HepG2 (cell line): Measurements from ENCODE around the gene GRAMD1A. TPM values are rescaled to one million over a fixed set of nuclear protein-coding genes. Genes with fewer than 3 reads are reported as not detected.

Experiments used
- ATAC-seq: fragments of 200-7000 bp; cut with Tn5 transposase; 3 replicates; pipeline ENCODE4 v1.9.1; 2020; ENCODE audit warnings: mild to moderate bottlenecking, moderate library complexity
- BruUV-seq: library from RNA; stranded (reverse); fragments of 400-500 nt; replicated peaks from 2 replicates; lab custom pipeline; 2021; lab: Mats Ljungman, UMichigan
- CTCF ChIA-PET: fragments of 300-600 bp; formaldehyde crosslinking; extraction: SDS; loops from one replicate; lab custom pipeline; 2021; ENCODE audit warnings: low total read pairs, inconsistent platforms, low intra/inter-chr PET ratio; lab: Yijun Ruan, JAX
- POLR2A ChIA-PET: fragments of 350-600 bp; sonication (Branson Sonifier 250); formaldehyde crosslinking; loops from one replicate; lab custom pipeline; 2020; ENCODE audit warnings: antibody characterized with exemption, inconsistent platforms; lab: Yijun Ruan, JAX
- DNase-seq: peaks from one replicate; pipeline ENCODE4 v3.0.0-alpha.2; 2015; ENCODE audit warnings: low spot score
- FAIRE-seq: peaks from 3 replicates; lab custom pipeline; 2011; peaks lifted over from hg19 to GRCh38; lab: Jason Lieb, UNC
- H2AFZ ChIP-seq: one replicate; pipeline ENCODE4 v1.6.1; 2011; ENCODE audit warnings: low read length, inconsistent platforms
- H3K27ac ChIP-seq: fragments of 300-600 bp; 3 replicates; pipeline ENCODE4 v1.8.0; 2011; ENCODE audit warnings: mixed run types, mild to moderate bottlenecking, mixed read lengths, low read length, inconsistent platforms; ENCODE audit not compliant: insufficient read depth; ENCODE audit errors: extremely low read length
- H3K27me3 ChIP-seq, 2 experiments: fragments of 200-600 bp in 1 of 2; 2 replicates in 1 of 2; 3 replicates in 1 of 2; pipeline versions ENCODE4 v1.6.0 to v1.8.0; 2011; ENCODE audit warnings: low read length in 2 of 2, mild to moderate bottlenecking in 2 of 2, moderate library complexity in 2 of 2, inconsistent platforms in 1 of 2; ENCODE audit not compliant: insufficient read depth in 2 of 2, control insufficient read depth in 1 of 2
- H3K36me3 ChIP-seq, 2 experiments: fragments of 200-600 bp in 1 of 2; replicated peaks in 1 of 2; 2 replicates in 1 of 2; 3 replicates in 1 of 2; pipeline versions ENCODE4 v1.5.1 to v1.8.0; 2011; ENCODE audit warnings: low read length in 2 of 2, inconsistent platforms in 1 of 2; ENCODE audit not compliant: insufficient read depth in 2 of 2, control insufficient read depth in 1 of 2
- H3K4me1 ChIP-seq: 2 replicates; pipeline ENCODE4 v1.5.1; 2012; ENCODE audit warnings: low read length, inconsistent platforms; ENCODE audit not compliant: insufficient read depth
- H3K4me2 ChIP-seq: 2 replicates; pipeline ENCODE4 v1.6.0; 2011; ENCODE audit warnings: low read depth, low read length, inconsistent platforms
- H3K4me3 ChIP-seq, 3 experiments: fragments of 200-600 bp in 1 of 3; sonication (generic), shearing (Covaris generic) in 1 of 3; replicated peaks in 1 of 3; 2 replicates each; pipeline ENCODE4 v1.5.1; 2011 to 2016; ENCODE audit warnings: low read length in 3 of 3, inconsistent platforms in 2 of 3, low read depth in 2 of 3, mild to moderate bottlenecking in 2 of 3, control low read depth in 1 of 3, mixed read lengths in 1 of 3; ENCODE audit not compliant: insufficient read depth in 1 of 3
- H3K79me2 ChIP-seq: one replicate; pipeline ENCODE4 v1.6.1; 2011; ENCODE audit warnings: low read length, inconsistent platforms; ENCODE audit not compliant: insufficient read depth
- H3K9ac ChIP-seq: 2 replicates; pipeline ENCODE4 v1.6.0; 2011; ENCODE audit warnings: mild to moderate bottlenecking, low read depth, low read length, inconsistent platforms; ENCODE audit not compliant: insufficient read depth
- H3K9me3 ChIP-seq: 2 replicates; pipeline ENCODE4 v1.5.1; 2012; ENCODE audit warnings: mild to moderate bottlenecking, low read length
- H4K20me1 ChIP-seq: 2 replicates; pipeline ENCODE4 v1.6.0; 2011; ENCODE audit warnings: inconsistent platforms, mild to moderate bottlenecking, low read length, moderate library complexity; ENCODE audit not compliant: insufficient read depth
- CAMTA2 ChIP-seq: sonication (generic); formaldehyde crosslinking; IDR thresholded peaks from 2 replicates; pipeline ENCODE4 v1.4.0; 2020; ENCODE audit warnings: mild to moderate bottlenecking, missing genetic modification reagents, borderline replicate concordance
- E2F1 ChIP-seq: sonication (generic); formaldehyde crosslinking; IDR thresholded peaks from 2 replicates; pipeline ENCODE4 v1.5.0; 2020; ENCODE audit warnings: missing genetic modification reagents
- FOXP4 ChIP-seq: sonication (generic); formaldehyde crosslinking; IDR thresholded peaks from 2 replicates; pipeline ENCODE4 v1.4.0; 2020; ENCODE audit warnings: missing genetic modification reagents
- HNF4G ChIP-seq, 2 experiments: sonication (generic) in 1 of 2; formaldehyde crosslinking in 1 of 2; IDR thresholded peaks; 2 replicates each; pipeline versions ENCODE4 v1.4.0 to v1.6.1; 2011 to 2020; ENCODE audit warnings: borderline replicate concordance in 2 of 2, low read depth in 2 of 2, mild to moderate bottlenecking in 2 of 2, low read length in 1 of 2, missing genetic modification reagents in 1 of 2, moderate library complexity in 1 of 2
- ISL2 ChIP-seq: sonication (generic); formaldehyde crosslinking; IDR thresholded peaks from 2 replicates; pipeline ENCODE4 v1.5.0; 2020; ENCODE audit warnings: missing genetic modification reagents
- JUNB ChIP-seq: sonication (generic); formaldehyde crosslinking; IDR thresholded peaks from 2 replicates; pipeline ENCODE4 v1.8.0; 2022; ENCODE audit warnings: missing genetic modification reagents, mild to moderate bottlenecking, borderline replicate concordance
- NFE2L1 ChIP-seq: sonication (generic); formaldehyde crosslinking; IDR thresholded peaks from 2 replicates; pipeline ENCODE4 v1.4.0; 2020; ENCODE audit warnings: missing genetic modification reagents, mild to moderate bottlenecking, borderline replicate concordance
- NKX3-1 ChIP-seq: sonication (generic); formaldehyde crosslinking; IDR thresholded peaks from 2 replicates; pipeline ENCODE4 v1.5.0; 2020; ENCODE audit warnings: missing genetic modification reagents
- NONO ChIP-seq, 2 experiments: fragments of 450-650 bp in 1 of 2; sonication (generic) in 1 of 2; formaldehyde crosslinking in 1 of 2; IDR thresholded peaks in 1 of 2; conservative IDR thresholded peaks in 1 of 2; 2 replicates each; pipeline versions ENCODE4 v1.6.1 to v1.8.0; 2017 to 2022; ENCODE audit warnings: mild to moderate bottlenecking in 1 of 2, missing genetic modification reagents in 1 of 2, moderate library complexity in 1 of 2
- PAWR ChIP-seq: sonication (generic); formaldehyde crosslinking; IDR thresholded peaks from 2 replicates; pipeline ENCODE4 v1.4.0; 2020; ENCODE audit warnings: missing genetic modification reagents, mild to moderate bottlenecking, borderline replicate concordance
- RFX3 ChIP-seq: IDR thresholded peaks from 2 replicates; pipeline ENCODE4 v1.6.1; 2016; ENCODE audit warnings: missing biosample characterization, missing genetic modification reagents
- ZBTB20 ChIP-seq: sonication (generic); formaldehyde crosslinking; IDR thresholded peaks from 2 replicates; pipeline ENCODE4 v1.8.1; 2023; ENCODE audit warnings: missing genetic modification reagents, low read depth, mild to moderate bottlenecking, borderline replicate concordance
- ZNF18 ChIP-seq: sonication (generic); formaldehyde crosslinking; IDR thresholded peaks from 2 replicates; pipeline ENCODE4 v1.8.0; 2022; ENCODE audit warnings: mild to moderate bottlenecking, missing genetic modification reagents; ENCODE audit not compliant: insufficient replicate concordance
- ZNF510 ChIP-seq: sonication (generic); formaldehyde crosslinking; IDR thresholded peaks from 2 replicates; pipeline ENCODE4 v1.4.0; 2020; ENCODE audit warnings: low read depth, mild to moderate bottlenecking, missing genetic modification reagents
- ZNF550 ChIP-seq: sonication (generic); formaldehyde crosslinking; IDR thresholded peaks from 2 replicates; pipeline ENCODE4 v1.4.0; 2020; ENCODE audit warnings: mild to moderate bottlenecking, missing genetic modification reagents, borderline replicate concordance
- ZNF577 ChIP-seq: sonication (generic); formaldehyde crosslinking; IDR thresholded peaks from 2 replicates; pipeline ENCODE4 v1.4.0; 2020; ENCODE audit warnings: mild to moderate bottlenecking, low read depth, missing genetic modification reagents, borderline replicate concordance
- ZNF589 ChIP-seq: sonication (generic); formaldehyde crosslinking; conservative IDR thresholded peaks from 2 replicates; pipeline ENCODE4 v1.8.0; 2022; ENCODE audit warnings: mild to moderate bottlenecking, moderate library complexity, missing genetic modification reagents
- ZNF878 ChIP-seq: sonication (generic); formaldehyde crosslinking; IDR thresholded peaks from 2 replicates; pipeline ENCODE4 v1.8.1; 2023; ENCODE audit warnings: mild to moderate bottlenecking, missing genetic modification reagents, moderate library complexity
- WGBS: methylation state at CpG from one replicate; pipeline ENCODE4 v1.1.6; 2017; ENCODE audit warnings: low lambda C conversion rate; 5-methylcytosine and 5-hydroxymethylcytosine counted together
- in situ Hi-C: cut with HindIII; loops from 2 replicates; pipeline ENCODE4 v1.10.0; 2017; ENCODE audit warnings: low pct_unique_long_range_greater_than_20kb; ENCODE audit not compliant: extremely low pct_ligation_motif_present
- intact Hi-C: fragments of 100-400 bp; cut with micrococcal nuclease; formaldehyde crosslinking; loops from one replicate; pipeline ENCODE4 v1.10.0; 2022; ENCODE audit not compliant: unreplicated experiment
- polyA plus RNA-seq, 8 experiments: library from polyadenylated mRNA; depleted of rRNA in 3 of 8; stranded (reverse) in 7 of 8; unstranded in 1 of 8; fragments of >200 nt; fragmentation: Illumina TruSeq in 4 of 8; extraction: Trizol in 4 of 8; gene quantifications; 2 replicates each; pipeline versions ENCODE4 v1.2.1 to v1.2.3, GENCODE V29; 2011 to 2016; ENCODE audit warnings: low read depth in 4 of 8, missing spikeins in 1 of 8, mixed read lengths in 1 of 8; ENCODE audit not compliant: insufficient read depth in 1 of 8
- total RNA-seq, 5 experiments: library from RNA; depleted of rRNA; stranded (reverse); fragments of >200 nt; fragmentation: Illumina TruSeq; extraction: Trizol; gene quantifications; 2 replicates each; pipeline ENCODE4 v1.2.3, GENCODE V29; 2016; ENCODE audit warnings: low read depth in 1 of 5

Gene GRAMD1A
- total and polyA plus RNA-seq, 2 of the 13 experiments (the other 11 are each of a cell fraction or from before 2014, with no cell fraction given), result 14.7 to 181 TPM

- ChIA-PET CTCF (no interaction called here), POLR2A (interaction anchor here (0.9 to 4.3 kb wide), 9 partner anchors 10 to 743 kb away, joined by 3 to 75 read pairs (median 4); partner anchors contain the start of genes HPN, LIN37 and ZNF30)
- 44% methylated on average over 11 of the region's 11 CpGs for WGBS
- peak overlapping the region in 1 of 3 experiments; percentile 22; a peak in 2 of 6 replicates for H3K4me3 ChIP-seq
- H3K79me2 ChIP-seq, result peaks cover 51% of the 10 kb centered on the region
- DNase-seq, result peak; percentile 50
- in situ Hi-C loops, result no loop called here
- peaks cover 12 to 22% of the 10 kb centered on the region in 2 experiments for H3K36me3 ChIP-seq
- peaks cover 46% of the 10 kb centered on the region for H4K20me1 ChIP-seq
- peak; percentile 65 for FAIRE-seq
- no peaks in the 10 kb centered on the region; a peak in 1 of 5 replicates for H3K27me3 ChIP-seq
- H3K9ac ChIP-seq, result peak overlapping the region; percentile 19
- H3K4me2 ChIP-seq, result peak overlapping the region; percentile 48
- H2AFZ ChIP-seq, result no peak overlapping the region
- peak overlapping the region; percentile 63 for H3K27ac ChIP-seq
- H3K9me3 ChIP-seq, result no peaks in the 10 kb centered on the region
- H3K4me1 ChIP-seq, result peaks cover 62% of the 10 kb centered on the region
- intact Hi-C loops, result no loop called here
- peak; percentile 8; the same call in 1 of the 3 replicates for ATAC-seq
- no TSS peak for BruUV-seq
- TF ChIP-seq FOXP4 (CRISPR knock-in tag) (no peak), ZNF577 (no peak), ZNF510 (CRISPR knock-in tag) (no peak), HNF4G (IDR thresholded peaks at IDR 0.05; ENCODE audit: borderline replicate concordance, low read depth, low read length) (peak; percentile 9; the same call in 1 of the 2 replicates), HNF4G (CRISPR knock-in tag; IDR thresholded peaks at IDR 0.05; ENCODE audit: borderline replicate concordance, low read depth) (no peak), ISL2 (CRISPR knock-in tag) (no peak), ZBTB20 (CRISPR knock-in tag) (no peak), ZNF589 (CRISPR knock-in tag) (no peak), NONO (IDR thresholded peaks at IDR 0.05) (no peak), NONO (CRISPR knock-in tag; conservative IDR thresholded peaks at IDR 0.05) (peak; percentile 47; the same call in 1 of the 2 replicates), PAWR (CRISPR knock-in tag) (no peak), ZNF18 (CRISPR knock-in tag) (no peak), NKX3-1 (CRISPR knock-in tag) (no peak), E2F1 (CRISPR knock-in tag) (no peak), NFE2L1 (CRISPR knock-in tag) (no peak), RFX3 (CRISPR knock-in tag) (no peak), ZNF550 (no peak), ZNF878 (CRISPR knock-in tag) (no peak), CAMTA2 (no peak), JUNB (CRISPR knock-in tag) (no peak)
Measured at GRCh38 chr19:35005256-35005977, 5.3 kb downstream of the GRAMD1A start.
